ENCODE data around the gene STPG2. TPM values are rescaled to one million over a fixed set of nuclear protein-coding genes. Genes with fewer than 3 reads are reported as not detected.

Gene STPG2
- total and polyA plus RNA-seq, 2 of the 8 experiments (the other 6 are each of a cell fraction or from before 2014, with no cell fraction given), result 0.03 TPM; not detected in 1

GRCh38 chr4:98166025-98166730, 22.9 kb upstream of the STPG2 start:
- H3K23me2 ChIP-seq (ENCODE audit: low read depth, low read length), result no peaks in the 10 kb centered on the region
- no peak overlapping the region for H3K4ac ChIP-seq (replicated peaks; ENCODE audit: insufficient read length, low read depth, low read length)
- peaks cover 0 to 5% (median 0%) of the 10 kb centered on the region in 4 experiments; a peak in 2 of 7 replicates for H3K4me1 ChIP-seq (replicated peaks in 1 of 4; ENCODE audit: control insufficient read depth in 3 of 4, insufficient read depth in 4 of 4, low read length in 3 of 4)
- no peak overlapping the region for H3K14ac ChIP-seq (ENCODE audit: insufficient read length)
- no peak overlapping the region for H4K91ac ChIP-seq (replicated peaks; ENCODE audit: insufficient read length, low read length)
- H2BK15ac ChIP-seq (ENCODE audit: low read length), result no peak overlapping the region
- H3K4me2 ChIP-seq (ENCODE audit: insufficient read depth in 1 of 2, low read depth in 2 of 2, low read length in 2 of 2), result no peak overlapping the region
- no peak overlapping the region for H3K56ac ChIP-seq (replicated peaks; ENCODE audit: insufficient read length, low read depth, low read length)
- H3K79me2 ChIP-seq (ENCODE audit: control insufficient read depth in 1 of 2, insufficient read depth in 2 of 2, low read length in 2 of 2), result no peaks in the 10 kb centered on the region
- no peak overlapping the region for H2AK5ac ChIP-seq (ENCODE audit: low read depth, low read length)
- ChIA-PET POLR2A (ENCODE audit: partially characterized antibody) (no interaction called here), CTCF (ENCODE audit: partially characterized antibody) (interaction anchor here (0.6 to 1.1 kb wide), 2 partner anchors 17 to 104 kb away, joined by 3 to 5 read pairs; no protein-coding TSS in a partner anchor)
- no peak overlapping the region for H4K8ac ChIP-seq (ENCODE audit: extremely low read depth, insufficient read depth, low read length)
- H4K5ac ChIP-seq (ENCODE audit: insufficient read length, low read depth, low read length), result no peak overlapping the region
- H4K20me1 ChIP-seq (replicated peaks in 1 of 2; ENCODE audit: control insufficient read depth in 1 of 2, insufficient read depth in 2 of 2, low read length in 2 of 2), result no peaks in the 10 kb centered on the region
- no peaks in the 10 kb centered on the region for H3K27me3 ChIP-seq (replicated peaks in 1 of 4; ENCODE audit: control insufficient read depth in 3 of 4, extremely low read depth in 1 of 4, insufficient read depth in 3 of 4, low read length in 3 of 4)
- H2AFZ ChIP-seq (ENCODE audit: low read length), result peak overlapping the region; percentile 45; the same call in 1 of the 2 replicates
- FAIRE-seq (no peak), DNase-seq (ENCODE audit: low read depth in 1 of 2, low spot score in 2 of 2) (no peak)
- WGBS, 2 experiments (ENCODE audit: extremely low coverage in 1 of 2, insufficient coverage in 1 of 2, insufficient read length in 1 of 2, insufficient replicate concordance in 2 of 2, low coverage in 1 of 2, low lambda C conversion rate in 2 of 2, missing lambda C conversion rate in 1 of 2), result 93% methylated on average over 7 of the region's 7 CpGs; no CpG with 5 or more reads in 1 of the 2 experiments
- no peak overlapping the region for H2BK120ac ChIP-seq (replicated peaks; ENCODE audit: low read depth, low read length)
- H2BK12ac ChIP-seq (ENCODE audit: low read depth, low read length), result no peak overlapping the region
- H3K9ac ChIP-seq (replicated peaks in 1 of 4; ENCODE audit: extremely low read depth in 1 of 4, low read depth in 3 of 4, low read length in 3 of 4), result no peak overlapping the region
- no peak overlapping the region for H3K27ac ChIP-seq (ENCODE audit: low read depth, low read length)
- H3K79me1 ChIP-seq (ENCODE audit: low read depth, low read length), result no peaks in the 10 kb centered on the region
- no peak overlapping the region for H3K23ac ChIP-seq (ENCODE audit: insufficient read length)
- H3K36me3 ChIP-seq (ENCODE audit: control insufficient read depth in 2 of 4, insufficient read depth in 4 of 4, low read length in 3 of 4), result no peaks in the 10 kb centered on the region
- no peaks in the 10 kb centered on the region for H3K9me3 ChIP-seq (ENCODE audit: insufficient read depth in 2 of 2, low read depth in 1 of 2, low read length in 1 of 2)
- no peak overlapping the region for H2BK5ac ChIP-seq (ENCODE audit: low read depth, low read length)
- TF ChIP-seq CREB1 (IDR thresholded peaks at IDR 0.05) (no peak), TCF12 (IDR thresholded peaks at IDR 0.05; ENCODE audit: low read depth, low read length) (no peak), RAD21 (IDR thresholded peaks at IDR 0.05 in 1 of 2, conservative IDR thresholded peaks at IDR 0.05 in 1 of 2; ENCODE audit: low read depth in 2 of 2, low read length in 2 of 2) (no peak), TEAD4 (IDR thresholded peaks at IDR 0.05; ENCODE audit: low read depth, low read length) (no peak), FOSL1 (IDR thresholded peaks at IDR 0.05; ENCODE audit: insufficient read depth, low read depth, low read length) (no peak), MAFK (IDR thresholded peaks at IDR 0.05; ENCODE audit: low read depth, low read length) (no peak), SUZ12 (IDR thresholded peaks at IDR 0.05; ENCODE audit: low read length) (no peak), PHF8 (conservative IDR thresholded peaks at IDR 0.05; ENCODE audit: low read depth, low read length) (no peak)
- H3K18ac ChIP-seq (ENCODE audit: extremely low read depth, low read length), result no peak overlapping the region
- H3K4me3 ChIP-seq (ENCODE audit: extremely low read depth in 1 of 4, insufficient read depth in 2 of 4, low read depth in 3 of 4, low read length in 4 of 4), result no peak overlapping the region
- H2BK20ac ChIP-seq (ENCODE audit: low read length), result no peak overlapping the region

Data from H1 (cell line).